Raji (cell line): ENCODE data around the gene LIN54.

Source experiments
- POLR2A ChIP-seq: IDR thresholded peaks from 2 replicates; pipeline ENCODE4 v1.6.1; 2011; ENCODE audit warnings: low read depth, low read length, control low read depth; ENCODE audit not compliant: insufficient read depth

Gene LIN54

DNA sequence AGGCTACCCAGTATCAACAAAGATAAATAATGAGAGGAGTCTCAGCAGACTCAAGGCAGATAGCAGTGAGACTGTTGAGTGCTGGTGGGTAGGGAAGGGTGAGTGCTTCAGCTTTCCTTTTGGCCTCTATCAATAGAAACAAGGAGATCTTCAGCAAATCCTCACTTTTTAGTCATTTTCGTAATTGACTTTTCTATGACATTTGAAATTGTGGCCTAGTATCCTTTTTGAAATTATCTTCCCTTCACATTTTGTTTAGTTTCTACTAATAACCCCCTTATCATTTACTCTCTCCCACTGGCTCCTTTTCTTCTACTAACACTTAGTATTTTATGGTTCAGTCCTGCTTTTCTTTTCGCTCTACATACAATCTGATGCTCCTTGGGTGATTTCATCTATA, 44.9 kb downstream of the LIN54 start:
- no peak for TF ChIP-seq POLR2A

DNA sequence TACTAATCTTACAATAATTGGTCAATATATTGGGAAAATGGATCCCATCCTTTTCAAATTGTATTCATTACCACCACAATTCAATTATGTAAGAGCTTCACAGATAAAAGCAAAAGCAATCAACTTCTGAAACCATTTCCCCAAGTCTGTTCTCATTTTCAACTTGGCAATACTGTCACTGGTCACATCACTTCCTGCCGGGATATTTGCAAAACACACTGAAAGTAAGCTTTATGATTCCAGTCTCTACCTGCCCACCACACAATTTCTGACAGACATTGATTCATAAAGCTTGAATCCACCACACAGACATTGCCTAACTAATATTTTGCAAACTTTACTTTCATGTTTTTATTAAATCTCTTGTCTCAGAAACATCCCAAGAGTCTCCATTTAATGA, 53.6 kb downstream of the LIN54 start:
- TF ChIP-seq POLR2A, result no peak

DNA sequence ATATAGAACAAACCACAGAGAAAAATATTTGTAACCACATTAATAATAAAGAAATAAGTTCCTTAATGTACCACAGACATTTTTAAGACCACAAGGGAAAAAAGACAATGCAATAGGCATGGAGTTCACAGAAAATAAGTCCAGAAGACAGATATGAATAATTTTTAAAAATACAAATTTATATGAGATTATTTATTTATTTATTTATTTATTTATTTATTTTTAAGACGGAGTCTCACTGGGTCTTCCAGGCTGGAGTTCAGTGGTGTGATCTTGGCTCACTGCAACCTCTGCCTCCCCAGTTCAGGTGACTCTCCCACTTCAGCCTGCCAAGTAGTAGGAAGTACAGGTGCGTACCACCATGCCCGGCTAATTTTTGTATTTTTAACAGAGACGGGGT, 56.4 kb downstream of the LIN54 start:
- TF ChIP-seq POLR2A, result no peak

DNA sequence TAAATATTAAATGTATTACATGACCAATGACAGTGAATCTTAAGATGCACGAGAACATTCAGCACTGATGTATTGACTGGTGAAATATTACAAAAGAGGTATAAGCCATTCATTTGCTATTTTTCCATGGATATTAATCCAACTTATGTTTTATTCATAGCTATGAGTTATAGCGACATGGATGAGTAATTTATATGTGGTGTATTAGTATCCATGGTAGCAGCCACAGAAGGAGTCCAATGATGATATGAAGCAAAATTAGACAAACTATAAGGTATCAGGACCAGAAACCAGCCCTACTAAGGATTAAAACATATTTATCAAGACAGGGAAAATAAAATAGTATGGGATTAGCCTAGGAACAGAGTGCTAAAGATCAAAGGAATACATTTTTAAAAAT, 59.4 kb downstream of the LIN54 start:
- TF ChIP-seq POLR2A, result no peak

DNA sequence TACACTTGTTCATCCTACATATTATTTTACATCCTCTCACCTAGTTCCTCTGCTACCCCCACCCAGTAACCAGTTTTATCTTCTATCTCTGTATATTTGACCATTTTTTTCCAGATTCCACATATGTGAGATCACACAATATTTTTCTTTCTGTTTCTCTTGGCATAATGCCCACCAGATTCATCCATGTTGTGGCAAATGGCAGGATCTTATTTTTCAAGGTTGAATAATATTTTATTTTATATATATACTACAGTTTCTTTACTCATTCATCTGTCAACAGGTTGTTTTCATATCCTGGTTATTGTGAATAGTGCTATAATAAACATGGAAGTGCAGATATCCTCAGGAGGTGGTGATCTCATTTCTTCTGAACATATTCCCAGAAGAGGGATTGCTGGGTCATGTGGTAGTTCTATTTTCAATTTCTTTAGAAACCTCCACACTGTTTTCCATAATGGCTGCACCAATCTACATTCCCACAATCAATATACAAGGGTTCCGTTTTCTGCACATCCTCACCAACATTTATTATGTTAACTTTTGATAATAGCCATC, 61.9 kb downstream of the LIN54 start:
- TF ChIP-seq POLR2A, result no peak

DNA sequence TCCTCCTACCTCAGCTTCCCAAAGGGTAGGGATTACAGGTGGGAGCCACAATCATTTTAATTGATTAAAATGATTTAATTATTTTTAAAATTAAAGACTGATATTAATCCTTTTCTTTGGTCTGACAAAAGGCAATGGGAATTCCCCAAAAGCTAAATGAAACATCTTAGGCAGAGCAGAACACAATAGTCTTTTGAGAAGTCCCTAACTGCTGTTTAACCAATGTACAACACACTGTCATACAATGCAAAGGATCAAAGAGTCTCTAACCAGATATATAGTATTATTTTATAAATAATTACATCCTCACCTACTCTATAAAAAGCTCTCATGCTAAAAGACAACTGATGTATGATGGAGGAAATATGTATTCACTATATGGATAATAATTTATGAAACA, 63.1 kb downstream of the LIN54 start:
- TF ChIP-seq POLR2A, result no peak

DNA sequence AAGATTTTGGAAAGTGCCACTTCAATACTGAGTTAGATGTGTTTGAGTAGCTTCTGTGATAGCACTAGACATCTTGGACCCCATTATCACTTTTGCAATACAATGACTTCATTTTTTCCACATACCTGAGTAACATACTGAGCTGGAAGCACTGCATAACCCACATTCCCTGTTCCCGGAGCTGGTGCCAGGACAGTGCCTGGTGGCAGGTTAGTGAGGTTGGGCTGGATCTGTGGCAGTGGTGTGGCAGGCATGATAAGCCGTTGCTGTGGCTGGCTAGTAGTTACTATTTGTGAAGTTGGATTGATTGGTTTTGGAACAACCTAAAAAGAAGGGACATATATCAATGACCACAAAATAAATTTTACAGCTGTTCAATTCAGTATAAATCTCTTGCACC, 71.2 kb downstream of the LIN54 start:
- TF ChIP-seq POLR2A, result no peak

DNA sequence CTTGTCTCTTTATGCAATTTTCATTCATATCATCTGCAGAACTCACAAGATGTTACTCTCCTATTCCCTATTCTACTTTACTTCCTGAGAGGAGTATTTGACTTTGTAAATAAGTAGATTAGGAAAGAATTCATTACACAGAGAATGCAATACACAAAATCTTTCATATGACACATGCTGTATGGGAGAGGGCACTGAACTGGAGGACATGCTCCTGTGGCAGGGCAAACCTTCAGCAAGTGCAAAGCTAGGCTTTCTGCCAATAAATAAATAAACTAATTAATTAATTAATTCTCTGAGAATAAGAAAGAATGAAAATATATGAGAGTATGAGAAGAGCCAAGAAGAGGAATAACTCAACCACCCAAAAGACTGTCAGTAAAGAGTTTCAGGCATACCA, 76.2 kb downstream of the LIN54 start:
- TF ChIP-seq POLR2A, result no peak

DNA sequence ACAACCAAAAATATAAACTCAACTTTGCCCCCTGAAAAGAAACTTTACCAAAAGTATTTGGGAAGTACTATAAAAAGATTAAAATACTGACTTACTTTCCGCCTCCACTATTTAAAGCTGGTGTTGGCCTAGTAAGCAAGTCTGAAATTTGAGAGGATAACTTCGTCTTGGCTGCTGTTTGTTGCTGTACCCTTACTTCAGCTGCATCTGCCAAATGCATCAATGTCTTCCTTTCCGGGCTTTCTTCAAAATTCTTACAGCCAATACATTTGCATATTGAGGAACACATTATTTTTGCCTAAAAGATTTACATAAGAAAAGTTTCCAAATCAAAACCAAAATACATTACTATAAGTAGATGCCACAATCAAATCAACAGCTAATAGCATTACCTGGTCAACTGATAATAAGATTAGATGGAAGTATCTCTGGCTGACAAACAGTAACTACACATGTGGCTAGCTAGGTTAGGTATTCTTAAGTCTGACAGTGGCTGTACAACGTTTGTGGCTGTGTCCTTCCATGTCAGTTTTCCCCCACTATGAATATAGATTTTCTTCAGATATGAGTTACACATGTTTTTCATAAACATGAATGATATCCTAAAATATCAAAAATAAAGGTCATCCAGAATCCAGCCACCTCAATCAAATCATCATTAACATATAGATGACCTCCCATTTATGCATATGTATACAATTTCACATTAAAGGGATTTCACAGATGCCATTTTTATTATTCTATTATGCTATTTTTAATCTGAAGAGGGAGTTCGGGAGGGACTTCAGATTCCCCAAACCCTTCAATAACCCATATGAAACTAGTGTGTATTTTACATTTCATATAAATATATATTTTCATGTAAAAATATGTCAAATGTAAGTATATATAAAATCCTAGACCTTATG, 79.5 kb downstream of the LIN54 start:
- TF ChIP-seq POLR2A, result no peak

DNA sequence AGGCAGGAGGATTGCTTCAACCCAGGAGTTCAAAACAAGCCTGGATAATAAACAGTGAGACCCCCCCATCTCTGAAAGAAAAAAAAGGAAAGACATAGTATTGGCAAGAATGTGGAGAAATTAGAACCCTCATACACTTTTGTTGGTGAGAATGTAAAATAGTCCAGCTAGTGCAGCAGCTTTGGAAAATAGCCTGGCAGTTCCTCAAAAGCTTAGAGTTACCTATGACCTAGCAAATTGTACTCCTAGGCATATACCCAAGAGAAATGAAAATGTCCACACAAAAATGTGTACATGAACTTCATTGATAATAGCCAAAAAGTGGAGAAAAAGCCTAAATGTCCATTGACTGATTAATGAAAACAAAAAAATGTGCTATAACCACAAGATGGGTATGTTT, 88.8 kb downstream of the LIN54 start:
- TF ChIP-seq POLR2A, result no peak

DNA sequence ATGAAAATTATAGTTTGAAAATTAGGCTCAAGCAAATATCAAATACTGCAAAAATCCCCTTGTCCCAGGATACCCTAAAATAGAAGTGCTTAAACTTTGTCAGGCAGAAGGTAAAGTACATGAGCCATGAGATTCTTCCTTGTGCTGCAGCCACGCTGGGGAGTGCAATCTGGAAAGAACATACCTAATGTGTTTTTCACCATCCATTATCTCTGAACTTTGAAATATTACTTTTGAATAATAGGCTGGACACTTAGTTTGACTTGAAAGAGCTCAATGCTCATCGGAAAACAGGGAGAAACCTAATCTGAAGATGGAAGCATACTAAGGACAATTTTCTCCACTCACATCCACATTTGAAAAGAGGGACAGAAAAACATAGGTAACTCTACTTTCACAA, 91.2 kb downstream of the LIN54 start:
- TF ChIP-seq POLR2A, result no peak

DNA sequence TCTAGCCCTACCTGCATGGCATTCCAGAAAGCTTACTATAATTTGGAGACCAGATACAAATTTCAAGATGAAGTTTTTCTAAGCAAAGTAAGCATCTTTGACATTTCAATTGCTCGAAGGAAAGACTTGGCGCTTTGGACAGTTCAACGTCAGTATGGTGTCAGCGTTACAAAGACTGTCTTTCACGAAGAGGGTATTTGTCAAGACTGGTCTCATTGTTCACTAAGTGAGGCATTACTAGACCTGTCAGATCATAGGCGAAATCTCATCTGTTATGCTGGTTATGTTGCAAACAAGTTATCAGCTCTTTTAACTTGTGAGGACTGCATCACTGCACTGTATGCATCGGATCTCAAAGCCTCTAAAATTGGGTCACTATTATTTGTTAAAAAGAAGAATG, 92.5 kb downstream of the LIN54 start:
- no peak for TF ChIP-seq POLR2A

DNA sequence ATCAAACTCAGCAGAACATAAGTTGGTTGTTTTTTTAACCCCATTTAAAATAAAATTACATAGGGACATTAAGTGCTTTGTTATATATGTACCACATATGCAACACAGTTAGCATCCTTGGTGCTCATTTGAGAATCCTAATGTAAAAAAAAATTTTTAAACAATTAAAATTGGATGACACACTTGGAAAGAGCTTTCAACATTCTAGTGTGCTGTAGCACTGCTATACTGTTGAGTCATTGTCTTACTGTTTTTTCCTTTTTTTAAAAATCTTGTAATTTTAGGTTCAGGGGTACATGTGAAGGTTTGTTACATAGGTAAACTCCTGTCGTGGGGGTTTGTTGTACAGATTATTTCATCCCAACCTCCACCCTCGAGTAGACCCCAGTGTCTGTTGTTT, 97.3 kb downstream of the LIN54 start:
- no peak for TF ChIP-seq POLR2A

DNA sequence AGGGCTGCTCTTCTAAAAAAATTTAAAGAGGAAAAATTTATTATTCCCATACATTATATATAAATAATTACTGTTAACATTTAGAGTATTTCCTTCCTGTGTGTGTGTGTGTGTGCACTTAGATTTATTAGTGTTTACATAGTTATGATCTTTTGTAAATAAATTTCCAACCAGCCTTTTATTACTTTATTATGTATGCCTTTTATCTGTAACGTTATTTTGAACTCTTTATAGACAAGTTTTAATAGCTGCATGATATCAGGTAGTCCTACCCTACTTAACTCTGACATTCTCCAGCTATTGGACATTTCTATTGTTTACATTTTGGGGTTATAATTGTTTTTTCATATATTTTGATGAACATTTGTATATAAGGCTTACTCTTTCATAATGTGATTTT, 101.3 kb downstream of the LIN54 start:
- no peak for TF ChIP-seq POLR2A

DNA sequence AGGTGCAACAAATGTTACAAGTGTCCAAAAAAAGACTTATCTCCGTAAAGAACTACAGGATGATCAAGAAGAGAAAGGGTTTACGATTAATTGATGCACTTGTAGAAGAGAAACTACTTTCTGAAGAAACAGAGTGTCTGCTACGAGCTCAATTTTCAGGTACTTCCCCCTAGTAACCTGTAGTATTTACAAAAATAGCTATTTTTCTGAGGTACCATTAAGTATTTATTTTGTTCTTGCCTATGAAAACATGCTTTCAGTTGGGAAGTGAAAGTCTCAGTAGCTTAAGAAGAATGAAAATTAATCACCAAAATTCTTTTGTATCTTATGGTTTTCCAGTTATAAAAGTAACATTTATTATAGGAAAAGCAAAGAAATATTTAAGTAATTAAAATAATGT, 104.2 kb downstream of the LIN54 start:
- TF ChIP-seq POLR2A, result no peak

DNA sequence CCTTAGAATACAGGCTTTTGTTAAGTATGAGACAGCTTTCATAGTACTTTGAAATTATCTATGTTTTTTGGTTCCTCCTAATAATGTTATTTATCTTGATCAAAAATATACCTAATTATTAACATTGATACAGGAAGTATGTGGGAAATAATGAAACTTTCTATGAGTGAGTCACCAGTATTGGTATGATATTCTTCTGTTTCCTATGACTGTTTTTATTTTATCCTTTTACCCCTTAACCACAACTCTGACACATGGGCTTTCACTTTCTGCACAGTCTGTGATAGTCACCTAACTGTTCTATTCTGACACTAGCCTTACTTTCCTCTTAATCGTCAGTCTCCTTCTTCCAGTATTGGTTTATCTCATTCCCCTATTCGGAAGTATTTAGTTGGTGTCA, 105.4 kb downstream of the LIN54 start:
- no peak for TF ChIP-seq POLR2A

DNA sequence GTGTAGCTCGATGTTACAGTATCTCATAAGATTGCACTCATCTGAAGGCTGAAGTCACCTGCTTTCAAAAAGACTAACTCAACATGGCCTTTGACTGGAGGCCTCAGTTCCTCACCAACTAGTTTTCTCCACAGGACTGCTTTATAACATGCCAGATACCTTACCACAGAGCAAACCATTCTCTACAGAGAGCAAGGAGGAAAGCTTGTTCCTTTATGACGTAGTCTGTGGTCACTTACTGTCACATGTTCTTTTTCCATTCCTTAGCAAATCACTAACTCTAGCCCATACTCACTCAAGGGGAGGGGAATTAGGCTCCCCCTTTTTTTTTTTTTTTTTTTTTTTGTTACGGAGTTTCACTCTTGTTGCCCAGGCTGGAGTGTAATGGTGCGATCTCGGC, 106.9 kb downstream of the LIN54 start:
- no peak for TF ChIP-seq POLR2A
